Inflammatory macrophage treated with lipopolysaccharide for 4 hours (primary cell): ENCODE measurements around the gene DNASE1L2.

Experiments
- DNase-seq: peaks from one replicate; pipeline ENCODE4 v3.0.0-alpha.2; 2020

DNASE1L2 gene

DNA sequence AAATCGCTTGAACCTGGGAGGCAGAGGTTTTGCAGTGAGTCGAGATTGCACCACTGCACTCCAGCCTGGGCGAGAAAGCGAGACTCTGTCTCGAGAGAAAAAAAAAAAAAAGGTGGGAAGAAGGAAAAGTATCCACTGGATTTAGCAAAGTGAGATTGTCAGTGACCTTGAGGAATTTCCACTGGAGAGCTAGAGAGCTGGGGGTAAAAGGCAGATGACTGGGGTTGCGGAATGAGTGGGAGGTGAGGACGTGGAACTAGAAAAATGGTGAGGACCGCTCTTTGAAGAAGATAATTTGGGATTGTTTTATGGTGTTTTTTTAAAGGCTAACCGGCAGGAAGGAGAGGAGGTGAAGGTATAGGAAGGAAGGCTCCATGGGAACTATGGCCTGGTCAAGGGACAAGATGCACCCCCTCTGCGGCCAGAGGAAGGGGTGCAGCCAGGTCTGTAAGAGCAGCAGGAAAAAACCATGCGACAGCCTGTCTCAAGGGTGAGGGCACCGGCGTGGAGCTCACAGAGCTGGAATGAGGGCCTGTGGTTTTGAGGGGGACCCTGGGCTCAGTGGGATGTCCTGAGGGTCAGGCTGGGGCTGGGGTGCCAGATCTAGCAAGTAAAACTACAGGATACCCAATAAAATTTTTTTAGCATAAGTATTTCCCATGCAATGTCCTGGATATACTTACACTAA lies 31.7 kb upstream of the DNASE1L2 start:
- DNase-seq = no peak

DNA sequence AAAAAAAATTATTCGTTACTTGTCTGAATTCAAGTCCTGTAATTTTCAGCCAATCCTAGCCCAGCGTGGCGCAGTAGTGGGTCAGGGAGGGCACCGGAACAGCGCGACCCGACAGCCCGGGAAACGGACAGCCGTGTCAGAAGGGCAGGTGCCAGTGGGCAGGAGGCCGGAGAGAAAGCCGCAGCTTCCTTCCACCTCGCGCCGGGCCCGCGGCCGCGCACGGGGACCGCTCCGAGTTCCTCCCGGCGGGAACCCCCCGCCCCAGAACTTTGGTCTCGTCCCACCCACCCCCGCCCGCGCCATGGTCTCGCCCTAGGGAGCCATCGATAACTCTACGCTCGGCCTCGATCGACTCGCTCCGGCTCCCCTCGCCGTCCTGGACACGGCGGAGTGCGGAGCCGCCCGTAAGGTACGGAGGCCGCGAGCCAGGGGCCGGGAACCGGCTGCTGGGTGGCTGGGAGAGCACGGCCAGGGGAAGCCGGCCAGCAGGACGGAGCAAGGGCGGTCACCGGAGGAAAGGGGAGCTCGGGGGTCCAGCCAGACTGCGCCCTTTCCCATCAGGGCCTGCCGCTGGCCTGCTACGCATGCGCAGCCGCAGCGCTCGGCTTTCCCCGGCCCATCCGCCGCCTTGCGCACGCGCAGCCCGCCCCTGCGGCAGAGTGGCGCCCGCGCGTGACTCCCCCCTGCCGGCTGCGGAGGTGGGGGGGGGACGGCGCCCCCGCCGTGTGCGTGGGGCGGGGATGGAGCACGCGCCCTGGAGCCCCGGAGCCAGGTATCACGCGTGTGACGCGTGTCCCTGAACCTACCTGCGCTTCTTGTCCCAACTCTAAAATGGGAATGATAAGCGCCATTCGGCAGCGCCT lies 30.9 kb upstream of the DNASE1L2 start, which contains the start of gene MLST8:
TSS of gene MLST8 (plus strand) at position 351 of the 863 bp plus-strand sequence. CDS start 632 bp downstream, outside the sequence.
- DNase-seq = peak; percentile 83

DNA sequence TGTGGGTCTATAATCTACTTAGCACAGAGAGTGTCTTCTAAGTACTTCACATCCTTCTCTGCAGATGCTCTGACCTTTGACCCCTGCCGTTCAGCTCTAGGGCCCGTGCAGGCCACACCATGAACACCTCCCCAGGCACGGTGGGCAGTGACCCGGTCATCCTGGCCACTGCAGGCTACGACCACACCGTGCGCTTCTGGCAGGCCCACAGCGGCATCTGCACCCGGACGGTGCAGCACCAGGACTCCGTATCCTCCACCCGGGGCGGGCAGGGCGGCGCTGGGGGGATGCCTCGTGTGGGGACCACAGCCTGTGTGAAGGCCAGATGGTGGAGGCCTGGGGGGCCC lies 30.3 kb upstream of the DNASE1L2 start:
- DNase-seq = no peak

DNA sequence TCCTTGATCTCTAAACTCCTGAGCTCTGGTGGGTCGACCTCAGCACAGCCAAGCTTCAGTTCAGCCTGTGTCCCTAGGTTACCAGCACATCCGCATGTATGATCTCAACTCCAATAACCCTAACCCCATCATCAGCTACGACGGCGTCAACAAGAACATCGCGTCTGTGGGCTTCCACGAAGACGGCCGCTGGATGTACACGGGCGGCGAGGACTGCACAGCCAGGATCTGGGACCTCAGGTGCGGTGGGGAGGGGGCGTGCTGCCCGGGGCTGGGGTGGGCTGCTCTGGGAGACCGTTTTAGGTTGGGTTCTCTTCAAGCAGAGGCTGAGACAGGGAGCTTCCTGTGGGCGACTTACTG lies 29.8 kb upstream of the DNASE1L2 start:
- no peak for DNase-seq

DNA sequence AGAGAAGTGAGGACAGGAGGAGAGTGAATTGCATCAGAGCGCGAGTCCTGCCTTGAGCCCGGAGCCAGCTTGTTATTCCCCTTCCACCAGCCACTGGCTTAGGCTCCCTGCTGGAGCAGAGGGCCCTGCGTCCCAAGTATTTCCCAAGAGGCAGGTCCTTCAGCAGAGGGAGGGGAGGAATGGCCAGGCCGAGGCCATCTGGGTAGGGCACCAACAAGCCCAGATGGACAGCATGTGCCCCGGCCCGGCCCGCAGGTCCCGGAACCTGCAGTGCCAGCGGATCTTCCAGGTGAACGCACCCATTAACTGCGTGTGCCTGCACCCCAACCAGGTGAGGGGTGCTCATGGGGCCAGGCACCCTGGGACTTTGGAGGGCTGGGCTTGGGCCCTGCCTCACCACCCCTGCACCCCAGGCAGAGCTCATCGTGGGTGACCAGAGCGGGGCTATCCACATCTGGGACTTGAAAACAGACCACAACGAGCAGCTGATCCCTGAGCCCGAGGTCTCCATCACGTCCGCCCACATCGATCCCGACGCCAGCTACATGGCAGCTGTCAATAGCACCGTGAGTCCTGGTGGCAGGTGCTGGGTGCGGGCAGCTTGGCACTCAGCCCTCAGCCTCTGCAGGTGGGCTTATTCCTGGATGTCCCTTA lies 29.3 kb upstream of the DNASE1L2 start:
- DNase-seq = peak; percentile 47

DNA sequence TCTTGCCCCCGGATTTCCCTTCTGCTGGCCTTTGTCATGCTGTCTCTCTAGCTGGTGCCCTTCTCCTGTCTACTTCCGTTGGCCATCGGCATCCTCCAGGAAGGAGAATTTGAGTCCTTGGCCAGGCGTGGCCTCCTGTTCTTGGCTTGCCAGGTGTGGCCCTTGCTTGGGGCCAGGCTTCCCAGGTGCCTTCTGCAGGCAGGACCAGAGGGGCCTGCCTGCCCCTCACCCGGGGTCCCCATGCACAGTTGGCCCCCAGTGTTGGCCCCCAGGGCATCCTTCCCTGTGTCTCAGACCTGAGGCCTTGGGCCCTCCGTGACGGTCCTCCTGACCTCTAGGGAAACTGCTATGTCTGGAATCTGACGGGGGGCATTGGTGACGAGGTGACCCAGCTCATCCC lies 28.4 kb upstream of the DNASE1L2 start:
- no peak for DNase-seq

DNA sequence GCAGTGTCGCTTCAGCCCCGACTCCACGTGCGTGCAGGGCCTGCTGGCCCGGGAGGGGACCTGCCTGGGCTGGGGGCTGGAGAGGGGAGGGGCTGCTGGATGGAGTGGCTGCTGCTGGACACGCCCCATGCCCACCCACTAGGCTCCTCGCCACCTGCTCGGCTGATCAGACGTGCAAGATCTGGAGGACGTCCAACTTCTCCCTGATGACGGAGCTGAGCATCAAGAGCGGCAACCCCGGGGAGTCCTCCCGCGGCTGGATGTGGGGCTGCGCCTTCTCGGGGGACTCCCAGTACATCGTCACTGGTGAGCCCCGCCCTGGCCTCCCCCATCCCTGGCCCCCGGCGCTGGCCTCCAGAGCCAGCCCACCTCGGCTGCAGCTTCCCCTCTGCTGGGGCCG lies 27.9 kb upstream of the DNASE1L2 start:
- no peak for DNase-seq

DNA sequence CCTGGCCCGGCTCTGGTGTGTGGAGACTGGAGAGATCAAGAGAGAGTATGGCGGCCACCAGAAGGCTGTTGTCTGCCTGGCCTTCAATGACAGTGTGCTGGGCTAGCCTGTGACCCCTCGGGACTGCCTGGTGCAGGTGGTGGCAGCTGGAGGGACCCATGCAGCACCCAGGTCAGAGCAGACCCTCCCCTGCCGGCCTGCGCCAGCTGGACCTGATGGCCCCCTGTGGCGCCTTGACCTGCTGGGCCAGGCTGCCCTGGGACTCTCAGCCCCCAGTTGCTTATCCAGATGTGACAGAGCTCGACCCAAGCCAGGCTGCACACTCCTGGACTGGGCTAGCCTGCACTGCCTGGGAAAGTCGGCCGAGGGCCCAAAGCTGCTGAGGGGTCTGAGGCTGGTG lies 27.5 kb upstream of the DNASE1L2 start:
- no peak for DNase-seq

DNA sequence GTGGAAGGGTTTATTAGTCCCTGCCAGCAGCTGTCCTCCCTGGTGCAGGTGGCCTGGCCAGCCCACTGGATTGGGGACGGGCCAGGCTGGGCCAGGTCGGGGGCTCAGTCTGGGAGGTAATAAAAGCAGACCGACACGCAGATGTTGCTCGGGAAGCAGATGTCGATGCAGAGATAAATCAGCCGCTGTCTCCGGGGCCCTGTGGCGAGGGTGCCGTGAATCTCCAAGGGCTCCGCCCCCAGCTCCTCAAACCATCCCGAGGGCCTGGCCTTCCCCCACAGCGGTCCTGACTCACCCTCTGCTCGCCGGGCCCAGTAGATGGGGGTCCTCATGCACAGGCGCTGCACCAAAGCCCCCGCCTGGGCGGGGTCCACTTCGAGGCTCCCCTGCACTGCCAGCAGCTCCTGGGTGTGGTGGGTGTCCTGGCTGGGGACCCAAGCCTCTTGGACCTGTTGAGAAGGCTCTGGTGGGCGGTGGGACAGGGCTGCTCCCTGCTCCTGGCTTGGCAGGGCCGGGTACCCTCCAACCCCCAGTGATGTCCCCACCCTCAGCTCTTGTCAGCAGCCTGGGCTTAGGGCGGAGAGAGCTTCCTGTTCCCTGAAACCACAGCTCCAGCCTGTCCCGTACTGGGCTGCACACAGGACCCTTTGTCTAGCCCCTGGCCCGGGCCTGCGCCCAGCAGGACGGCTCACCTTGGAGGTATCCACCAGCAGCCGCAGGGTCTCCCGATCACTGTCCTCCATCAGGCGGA lies 26.8 kb upstream of the DNASE1L2 start:
- no peak for DNase-seq

DNA sequence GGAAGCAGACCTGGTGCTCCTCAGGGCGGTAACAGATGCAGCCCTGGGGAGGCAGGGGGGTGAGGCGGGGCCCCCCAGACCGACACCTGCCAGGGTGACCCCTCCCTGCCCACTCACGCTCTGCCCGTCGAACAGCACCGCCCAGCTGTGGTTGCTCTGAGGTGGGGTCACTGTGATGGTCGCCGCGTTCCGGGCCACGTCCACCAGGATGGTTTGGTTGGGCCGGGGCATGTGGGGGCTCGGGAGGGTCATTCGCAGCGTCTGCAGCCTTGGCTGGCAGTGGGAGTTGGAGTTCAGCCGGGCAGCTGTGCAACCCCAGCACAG lies 26.3 kb upstream of the DNASE1L2 start:
- no peak for DNase-seq

DNA sequence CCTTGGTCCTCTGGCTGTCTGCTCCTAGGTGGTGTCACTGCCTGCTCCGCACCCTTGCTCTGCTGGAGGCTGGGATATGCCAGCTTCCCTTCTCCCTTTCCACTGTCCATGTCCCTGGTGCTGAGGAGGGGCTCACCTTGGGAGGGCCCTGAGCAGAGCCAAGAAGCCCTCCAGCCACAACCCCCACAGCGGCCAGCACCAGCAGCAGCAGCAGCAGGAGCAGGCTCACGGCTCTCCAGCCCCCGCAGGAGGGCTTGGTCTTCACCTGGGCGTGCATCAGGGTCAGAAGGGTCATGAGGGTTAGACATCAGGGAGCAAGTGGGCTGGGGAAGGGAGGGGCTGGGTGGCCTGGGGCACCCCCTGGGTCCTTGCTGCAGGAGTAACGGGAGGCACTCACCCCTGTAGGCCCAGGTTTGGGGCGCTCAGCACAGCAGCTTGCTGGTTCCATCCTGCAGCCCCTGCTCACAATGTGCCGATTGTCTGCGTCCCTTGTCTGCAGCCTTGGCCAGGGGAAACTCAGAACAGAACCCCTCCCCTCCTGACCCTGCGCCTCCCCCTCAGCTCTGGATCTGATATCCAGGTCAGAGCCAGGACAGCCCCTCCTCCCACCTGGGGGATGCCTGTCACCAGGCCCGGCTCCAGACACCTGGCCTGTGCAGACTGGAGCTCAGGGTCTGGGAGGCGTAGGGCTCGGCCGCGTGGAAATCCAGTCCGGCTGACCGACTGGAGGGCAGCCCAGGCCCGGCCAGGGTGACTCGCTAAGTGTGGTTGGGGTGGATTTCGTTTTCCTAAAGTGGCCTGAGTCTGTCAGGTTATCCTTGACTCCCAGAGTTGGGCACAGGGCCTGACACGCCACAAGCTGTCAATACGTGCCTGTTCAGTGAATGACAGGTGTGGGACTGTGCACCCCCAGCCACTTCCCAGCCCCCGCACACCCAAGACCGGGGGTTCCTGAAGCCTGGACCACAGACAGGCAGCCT lies 25.6 kb upstream of the DNASE1L2 start, which contains the start of gene BRICD5:
TSS of gene BRICD5 (minus strand) at position 478 of the 980 bp plus-strand sequence. CDS start at position 448, 30 bp downstream.
- no peak for DNase-seq

DNA sequence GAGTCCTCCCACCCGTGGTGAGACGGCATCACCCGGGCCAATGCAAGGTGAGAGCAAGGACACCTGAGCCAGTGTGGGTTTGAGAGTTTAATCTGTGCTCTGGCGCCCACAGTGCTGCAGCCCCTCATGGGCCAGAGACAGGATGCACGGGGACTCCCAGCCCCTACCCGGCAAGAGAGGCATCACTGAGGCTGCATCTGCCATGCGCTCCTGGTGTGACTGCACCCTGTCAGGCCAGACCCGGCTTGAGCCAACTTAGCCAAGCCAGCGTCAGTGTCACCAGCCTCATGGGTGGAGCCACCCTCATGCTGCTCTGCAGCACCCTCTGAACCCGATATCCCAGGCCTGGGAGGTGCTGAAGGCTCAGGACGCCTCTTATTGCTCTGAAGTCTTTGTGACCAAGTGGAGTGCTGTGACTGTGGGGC lies 24.3 kb upstream of the DNASE1L2 start:
- DNase-seq = no peak

DNA sequence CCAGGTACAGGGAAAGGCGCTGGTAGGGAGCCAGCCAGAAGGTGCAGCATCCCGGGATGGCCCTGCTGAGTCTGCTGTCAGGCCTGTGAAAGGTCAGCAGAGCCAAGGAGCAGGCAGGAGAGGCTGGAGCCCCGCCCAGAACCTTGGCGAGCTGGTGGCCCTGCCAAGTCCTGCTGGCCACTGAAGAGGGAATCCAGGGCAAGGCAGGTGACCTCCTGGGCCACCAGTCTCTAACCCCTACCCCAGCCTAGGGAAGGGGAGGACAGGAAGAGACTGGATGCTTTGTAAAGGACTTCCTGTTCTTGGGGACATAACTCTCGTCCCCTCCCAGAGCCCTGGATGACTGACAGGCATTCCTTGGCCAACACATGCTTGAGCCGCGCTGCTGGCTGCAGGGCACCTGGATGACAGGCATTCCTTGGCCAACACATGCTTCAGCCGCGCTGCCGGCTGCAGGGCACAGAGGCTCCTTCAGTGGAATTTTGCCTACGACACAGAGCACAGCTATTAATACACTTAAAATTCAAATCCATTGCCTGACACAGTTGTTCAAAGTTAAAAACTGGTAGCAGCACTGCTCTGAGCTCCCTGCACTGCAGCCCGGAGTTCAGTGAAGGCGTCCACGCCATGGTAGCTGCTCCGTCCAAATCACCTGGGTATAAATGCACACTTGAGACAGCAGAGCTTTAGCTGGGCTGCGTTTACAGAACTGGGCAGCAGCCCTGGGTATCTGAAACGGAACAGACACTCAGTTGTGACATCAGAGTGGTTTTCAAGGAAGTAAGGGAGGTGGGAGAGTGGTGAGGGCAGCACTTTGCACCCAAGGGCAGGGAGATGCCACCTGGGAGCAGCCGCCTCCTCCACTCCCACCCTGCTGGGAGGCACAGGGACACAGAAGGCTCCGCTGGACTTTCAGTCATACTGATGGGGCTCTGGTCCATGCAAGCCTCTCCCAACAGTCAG lies 23.6 kb upstream of the DNASE1L2 start:
- peak; percentile 46 for DNase-seq

DNA sequence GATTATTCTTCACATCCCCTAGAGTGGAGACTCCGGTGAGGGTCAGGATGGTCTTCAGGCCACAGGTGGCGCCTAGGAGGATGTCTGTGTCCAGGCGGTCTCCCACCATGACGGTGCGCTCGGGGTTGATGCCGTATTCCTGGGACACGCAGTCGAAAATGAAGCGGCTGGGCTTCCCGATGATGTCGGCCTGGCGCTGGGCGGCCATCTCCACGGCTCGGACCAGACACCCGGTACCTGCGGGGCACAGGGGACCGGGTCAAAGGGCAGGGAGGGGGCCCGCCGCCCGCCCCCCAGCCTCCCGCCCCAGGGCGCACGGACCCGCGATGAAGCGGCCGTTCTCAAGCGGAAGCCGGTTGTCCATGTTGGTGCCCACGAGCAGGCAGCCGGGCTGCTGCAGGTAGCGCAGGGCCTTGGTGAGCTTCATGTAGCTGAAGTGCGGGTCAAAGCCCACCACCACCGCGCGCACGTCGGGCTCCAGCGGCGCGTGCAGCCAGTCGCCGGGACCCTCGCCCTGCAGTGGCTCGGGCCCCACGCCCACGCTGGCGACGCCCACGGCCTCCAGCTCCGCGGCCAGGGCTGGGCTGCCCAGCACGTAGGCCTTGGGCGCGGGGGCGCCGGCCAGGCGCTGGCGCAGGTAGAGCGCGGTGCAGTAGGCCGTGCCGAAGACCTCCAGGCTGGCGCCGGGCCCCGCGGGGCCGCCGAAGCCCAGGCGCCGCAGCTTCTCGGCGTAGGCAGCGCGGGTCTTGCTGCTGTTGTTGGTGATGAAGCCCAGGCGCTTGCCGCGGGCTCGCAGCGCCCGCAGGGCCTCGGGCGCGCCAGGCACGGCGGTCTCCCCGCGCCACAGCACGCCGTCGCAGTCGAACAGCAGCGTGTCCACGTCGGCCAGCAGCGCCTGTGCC lies 22.2 kb upstream of the DNASE1L2 start:
- no peak for DNase-seq

DNA sequence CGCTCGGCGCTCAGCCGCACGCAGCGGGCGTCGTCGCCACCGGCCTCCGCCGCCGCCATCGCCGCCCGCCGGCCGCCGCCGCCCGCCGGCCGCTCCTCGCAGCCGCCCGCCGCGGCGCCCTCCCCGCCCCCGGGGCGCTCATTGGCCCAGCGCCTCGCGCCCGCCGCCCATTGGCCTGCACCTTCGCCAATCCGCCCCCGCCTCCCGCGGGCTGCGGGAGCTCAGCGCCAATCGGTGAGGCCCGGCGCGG lies 21.6 kb upstream of the DNASE1L2 start, which contains the start of gene PGP:
TSS of gene PGP (minus strand) at position 122 of the 250 bp plus-strand sequence. CDS start at position 59, 63 bp downstream.
- no peak for DNase-seq

DNA sequence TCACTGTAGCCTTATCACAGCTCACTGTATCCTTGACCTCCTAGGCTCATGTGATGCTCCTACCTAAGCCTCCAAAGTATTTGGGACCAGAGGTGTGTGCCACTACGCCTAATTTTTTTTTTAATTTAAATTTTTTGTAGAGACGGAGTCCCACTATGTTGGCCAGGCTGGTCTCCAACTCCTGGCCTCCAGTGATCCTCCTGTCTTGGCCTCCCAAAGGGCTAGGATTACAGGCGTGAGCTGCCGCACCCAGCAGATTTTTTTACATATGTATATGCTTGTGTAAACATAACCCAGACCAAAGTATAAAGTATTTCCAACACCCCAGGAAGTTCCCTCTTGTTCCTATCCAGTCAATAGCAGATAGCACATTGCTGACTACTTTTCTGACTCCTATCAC lies 19.9 kb upstream of the DNASE1L2 start:
- DNase-seq = no peak

DNA sequence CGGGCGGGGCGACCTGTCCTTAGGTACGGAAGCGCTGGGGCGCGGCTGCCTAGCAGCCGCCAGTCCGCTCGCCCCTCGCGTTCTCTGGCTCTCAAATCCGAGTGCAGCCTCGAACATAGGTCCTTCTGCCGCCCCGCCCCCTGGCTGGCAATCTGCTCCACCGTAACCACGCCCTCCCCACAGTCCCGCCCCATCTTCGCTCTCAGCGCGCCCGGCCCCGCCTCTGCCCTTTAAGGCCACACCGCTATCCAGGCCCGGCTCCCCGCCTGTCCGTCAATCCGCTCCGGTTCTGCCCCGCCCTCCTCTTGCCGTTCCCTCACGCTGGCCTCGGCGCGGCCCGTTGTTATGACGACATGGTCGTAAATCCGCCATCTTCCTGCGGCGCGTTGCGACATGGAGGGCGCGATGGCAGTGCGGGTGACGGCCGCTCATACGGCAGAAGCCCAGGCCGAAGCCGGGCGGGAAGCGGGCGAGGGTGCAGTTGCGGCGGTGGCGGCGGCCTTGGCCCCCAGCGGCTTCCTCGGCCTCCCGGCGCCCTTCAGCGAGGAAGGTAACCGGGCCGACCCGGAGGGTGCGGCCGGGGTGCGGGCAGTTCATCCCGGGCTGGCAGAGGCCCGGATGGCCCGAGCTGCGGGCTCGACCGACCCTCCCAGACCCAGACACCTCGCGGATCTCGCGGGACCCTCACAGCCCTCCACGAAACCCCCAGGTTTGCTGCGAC lies 12.9 kb upstream of the DNASE1L2 start, which contains the start of gene E4F1:
TSS of gene E4F1 (plus strand) at position 371 of the 721 bp plus-strand sequence. CDS start at position 394, 23 bp downstream.
- DNase-seq = peak; percentile 100

DNA sequence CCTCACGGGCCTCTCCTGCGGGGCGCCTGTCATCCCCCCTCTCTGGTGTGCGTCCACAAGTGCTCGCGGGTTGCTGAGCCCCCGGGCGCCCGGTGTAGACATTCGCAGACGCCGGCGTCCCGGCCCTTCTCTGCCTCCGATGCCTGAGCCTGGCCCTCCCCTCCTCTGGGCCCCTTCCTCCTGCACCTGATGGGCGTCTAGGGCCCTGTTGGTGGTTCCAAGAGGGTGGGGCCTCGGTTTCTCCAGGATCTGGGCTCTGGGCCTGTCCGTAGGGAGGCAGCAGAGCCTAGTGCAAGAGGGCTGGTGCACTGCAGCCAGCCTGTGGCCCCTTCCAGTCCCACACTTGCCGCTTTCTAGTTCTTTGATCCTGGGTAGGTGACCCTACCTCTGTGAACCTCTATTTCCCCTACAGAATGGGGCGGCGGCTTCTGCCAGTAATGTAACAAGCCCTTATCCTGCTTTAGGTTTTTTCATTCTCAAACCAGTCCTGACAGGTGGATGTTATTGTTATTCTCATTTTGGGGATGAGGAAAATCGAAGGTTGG lies 12.2 kb upstream of the DNASE1L2 start:
- DNase-seq = peak; percentile 46
